HEK293 (cell line): ENCODE results near the gene CD3D.

Experiments used
- WT1 ChIP-seq: fragments of 450-650 bp; formaldehyde crosslinking; IDR thresholded peaks from 2 replicates; pipeline ENCODE4 v1.5.1; 2016; ENCODE audit warnings: missing biosample characterization, missing genetic modification characterization
- ZBTB20 ChIP-seq: fragments of 450-650 bp; formaldehyde crosslinking; IDR thresholded peaks from 2 replicates; pipeline ENCODE4 v1.5.1; 2016; ENCODE audit warnings: missing biosample characterization, missing genetic modification characterization
- ZNF121 ChIP-seq: fragments of 450-650 bp; formaldehyde crosslinking; IDR thresholded peaks from 2 replicates; pipeline ENCODE4 v1.5.1; 2016; ENCODE audit warnings: missing biosample characterization, missing genetic modification characterization
- ZNF133 ChIP-seq: fragments of 450-650 bp; formaldehyde crosslinking; IDR thresholded peaks from 2 replicates; pipeline ENCODE4 v1.5.1; 2016; ENCODE audit warnings: missing biosample characterization, missing genetic modification characterization
- ZNF324 ChIP-seq: fragments of 450-650 bp; formaldehyde crosslinking; IDR thresholded peaks from 2 replicates; pipeline ENCODE4 v1.5.1; 2016; ENCODE audit warnings: missing biosample characterization, missing genetic modification characterization
- ZNF530 ChIP-seq: fragments of 450-650 bp; formaldehyde crosslinking; IDR thresholded peaks from 2 replicates; pipeline ENCODE4 v1.5.1; 2016; ENCODE audit warnings: low read depth, missing biosample characterization, missing genetic modification characterization
- TF ChIP-seq, protein P1 (sequence below): fragments of 450-650 bp; formaldehyde crosslinking; IDR thresholded peaks from 2 replicates; pipeline ENCODE4 v1.5.1; 2016; ENCODE audit warnings: missing biosample characterization, missing genetic modification characterization

DNA sequence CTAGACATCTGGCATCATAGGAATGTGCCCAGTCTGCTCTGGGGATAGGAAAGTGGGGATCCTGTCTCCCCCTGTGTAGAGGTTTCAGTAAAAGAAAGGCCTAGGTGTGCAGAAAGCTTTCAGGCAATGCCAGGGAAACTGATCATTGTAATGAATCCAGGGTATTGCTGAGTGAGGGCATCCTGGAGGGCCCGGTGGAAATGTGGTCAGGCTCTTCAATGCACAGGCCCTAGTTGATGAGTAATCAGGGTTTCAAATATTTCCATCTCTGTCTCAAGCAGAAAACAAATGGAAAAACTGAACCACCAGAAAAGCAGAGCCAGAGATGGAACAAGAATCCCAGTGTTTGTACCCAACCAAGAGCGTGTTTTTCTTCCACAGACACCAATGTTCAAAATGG, 35.9 kb downstream of the CD3D start:
- TF ChIP-seq, protein P1, sequence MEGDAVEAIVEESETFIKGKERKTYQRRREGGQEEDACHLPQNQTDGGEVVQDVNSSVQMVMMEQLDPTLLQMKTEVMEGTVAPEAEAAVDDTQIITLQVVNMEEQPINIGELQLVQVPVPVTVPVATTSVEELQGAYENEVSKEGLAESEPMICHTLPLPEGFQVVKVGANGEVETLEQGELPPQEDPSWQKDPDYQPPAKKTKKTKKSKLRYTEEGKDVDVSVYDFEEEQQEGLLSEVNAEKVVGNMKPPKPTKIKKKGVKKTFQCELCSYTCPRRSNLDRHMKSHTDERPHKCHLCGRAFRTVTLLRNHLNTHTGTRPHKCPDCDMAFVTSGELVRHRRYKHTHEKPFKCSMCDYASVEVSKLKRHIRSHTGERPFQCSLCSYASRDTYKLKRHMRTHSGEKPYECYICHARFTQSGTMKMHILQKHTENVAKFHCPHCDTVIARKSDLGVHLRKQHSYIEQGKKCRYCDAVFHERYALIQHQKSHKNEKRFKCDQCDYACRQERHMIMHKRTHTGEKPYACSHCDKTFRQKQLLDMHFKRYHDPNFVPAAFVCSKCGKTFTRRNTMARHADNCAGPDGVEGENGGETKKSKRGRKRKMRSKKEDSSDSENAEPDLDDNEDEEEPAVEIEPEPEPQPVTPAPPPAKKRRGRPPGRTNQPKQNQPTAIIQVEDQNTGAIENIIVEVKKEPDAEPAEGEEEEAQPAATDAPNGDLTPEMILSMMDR (tag by site-specific recombination): no peak
- TF ChIP-seq ZNF121: no peak
- TF ChIP-seq ZNF530: no peak
- no peak for TF ChIP-seq WT1
- TF ChIP-seq ZBTB20 (tag by site-specific recombination): no peak
- TF ChIP-seq ZNF324 (tag by site-specific recombination): no peak
- no peak for TF ChIP-seq ZNF133 (tag by site-specific recombination)
